ENCODE results near the gene MEMO1.

Gene MEMO1

DNA sequence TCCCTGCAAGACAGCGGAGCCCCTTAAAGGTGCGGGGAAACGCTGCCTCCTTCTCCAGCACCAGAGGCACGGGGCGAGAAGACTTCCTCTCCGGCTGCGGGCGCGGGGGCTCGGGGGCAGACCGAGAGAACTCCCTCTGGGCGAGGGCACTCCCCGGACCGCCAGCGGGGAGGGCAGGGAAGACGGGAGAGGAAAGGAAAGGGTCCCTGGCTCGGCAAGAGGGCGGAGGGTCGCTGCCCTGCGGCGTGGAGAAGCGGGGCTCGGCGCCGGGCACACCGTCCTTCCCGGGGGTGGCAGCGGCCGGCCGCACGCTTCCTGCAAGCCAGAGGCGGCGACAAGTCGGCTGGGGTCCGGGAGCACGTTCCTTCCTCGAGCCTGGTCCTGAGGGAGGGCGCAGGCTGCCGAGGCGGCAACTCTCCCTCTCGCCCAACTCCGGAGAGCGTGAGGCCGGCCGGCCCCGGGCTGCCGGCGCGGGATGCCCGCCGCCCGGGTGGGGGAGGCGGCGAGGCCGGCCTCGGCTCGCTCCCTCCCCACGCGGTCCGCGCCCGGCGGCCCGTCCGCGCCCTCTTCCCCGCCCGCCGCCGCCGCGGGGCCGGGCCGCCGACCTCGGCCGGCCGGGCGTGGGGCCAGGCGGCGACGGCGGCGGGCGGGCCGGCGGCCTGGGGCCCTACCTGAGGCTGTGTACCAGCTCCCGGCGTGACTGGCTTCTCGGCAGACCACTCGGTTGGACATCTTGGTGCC is 1.1 kb downstream of the MEMO1 start:
- in situ Hi-C loops (cut with HindIII; ENCODE audit: low pct_unique_long_range_greater_than_20kb, low sequenced_read_pairs) = no loop called here
- DNase-seq (ENCODE audit: low read depth in 1 of 2, low spot score in 1 of 2) = peak in 1 of 2 experiments; percentile 20

DNA sequence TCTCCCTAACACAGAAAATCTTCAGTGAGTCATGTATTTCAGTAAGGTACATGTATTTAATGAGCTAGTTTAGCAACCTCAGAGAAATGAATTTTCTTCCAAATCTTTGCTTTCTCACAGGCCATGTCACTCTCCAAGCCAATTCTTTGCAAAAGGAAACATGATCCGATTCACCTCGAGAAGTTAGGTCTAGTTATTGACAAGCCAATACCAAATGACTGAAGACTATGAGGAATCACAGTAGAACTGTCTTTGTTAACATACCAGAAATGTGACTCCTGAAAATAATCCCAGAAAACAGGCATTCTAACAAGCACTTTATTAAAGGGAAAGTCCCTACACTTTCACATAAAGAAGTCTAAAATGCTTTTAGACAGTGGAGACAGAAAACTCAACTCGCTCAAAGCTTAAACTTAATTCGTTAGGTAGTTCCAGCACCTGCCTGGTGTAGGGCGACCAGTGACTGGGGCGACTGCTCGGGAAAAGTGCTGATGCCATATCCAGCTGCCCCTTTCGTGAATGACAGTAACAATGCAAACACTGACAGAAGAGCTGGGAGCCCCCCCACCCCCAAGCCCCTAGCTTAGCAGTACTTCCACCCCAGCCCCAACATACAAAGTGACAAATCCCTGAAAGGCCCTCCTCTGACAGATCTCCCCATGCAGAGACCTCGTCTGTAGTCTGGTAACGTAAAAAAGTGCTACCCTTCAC is 1.8 kb downstream of the MEMO1 start:
- in situ Hi-C loops (cut with HindIII; ENCODE audit: low pct_unique_long_range_greater_than_20kb, low sequenced_read_pairs) = no loop called here
- DNase-seq (ENCODE audit: low read depth in 1 of 2, low spot score in 1 of 2) = peak in 1 of 2 experiments; percentile 25
- TF ChIP-seq JUND (IDR thresholded peaks at IDR 0.05; ENCODE audit: low read depth) = no peak

More for the DNA sequence above, 1.1 kb downstream of the MEMO1 start:
- TF ChIP-seq JUND (IDR thresholded peaks at IDR 0.05; ENCODE audit: low read depth) = no peak

DNA sequence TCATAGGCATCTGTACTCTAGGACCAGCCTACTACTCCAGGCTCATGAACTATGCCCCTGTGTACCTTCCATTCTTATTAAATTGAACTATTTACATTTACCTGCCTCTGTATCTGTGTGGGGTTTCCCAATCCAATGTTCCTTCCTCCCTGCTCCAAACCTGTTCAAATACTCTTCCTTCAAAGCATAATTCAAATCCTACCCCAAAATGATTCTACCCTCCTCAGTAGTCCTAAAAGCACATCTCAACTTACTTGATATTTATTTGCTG is 3.8 kb downstream of the MEMO1 start:
- in situ Hi-C loops (cut with HindIII; ENCODE audit: low pct_unique_long_range_greater_than_20kb, low sequenced_read_pairs) = no loop called here
- DNase-seq (ENCODE audit: low read depth in 1 of 2, low spot score in 1 of 2) = no peak
- TF ChIP-seq JUND (IDR thresholded peaks at IDR 0.05; ENCODE audit: low read depth) = no peak

DNA sequence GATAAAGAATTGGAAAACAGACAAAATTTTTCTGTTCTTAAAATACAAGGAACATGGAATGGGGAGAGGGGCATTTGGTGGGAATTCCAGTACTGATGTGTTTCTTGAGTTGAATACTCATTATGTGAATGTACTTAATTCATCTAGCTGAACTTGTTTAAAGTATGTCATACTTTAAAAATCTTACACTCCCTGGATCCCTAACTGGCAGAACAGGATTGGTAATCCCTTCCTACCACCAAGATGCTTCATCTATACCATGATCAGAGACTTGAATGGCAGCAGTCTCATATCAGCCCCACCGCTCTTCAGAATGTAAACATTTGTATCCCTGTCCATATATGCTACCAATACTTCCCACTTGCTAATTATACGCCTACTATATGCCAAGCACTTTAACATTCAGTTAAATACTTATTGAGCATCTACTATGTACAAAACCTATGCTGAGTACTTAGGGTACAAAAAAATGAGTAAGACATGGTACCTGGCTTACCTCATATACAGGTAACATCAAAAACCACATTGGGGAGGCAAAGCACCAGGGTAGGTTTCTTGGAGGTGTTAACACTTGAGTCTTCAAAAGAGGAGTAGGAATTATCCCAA is 5.3 kb downstream of the MEMO1 start:
- no peak for TF ChIP-seq JUND (IDR thresholded peaks at IDR 0.05; ENCODE audit: low read depth)
- DNase-seq (ENCODE audit: low read depth in 1 of 2, low spot score in 1 of 2) = peak in 1 of 2 experiments; percentile 16

DNA sequence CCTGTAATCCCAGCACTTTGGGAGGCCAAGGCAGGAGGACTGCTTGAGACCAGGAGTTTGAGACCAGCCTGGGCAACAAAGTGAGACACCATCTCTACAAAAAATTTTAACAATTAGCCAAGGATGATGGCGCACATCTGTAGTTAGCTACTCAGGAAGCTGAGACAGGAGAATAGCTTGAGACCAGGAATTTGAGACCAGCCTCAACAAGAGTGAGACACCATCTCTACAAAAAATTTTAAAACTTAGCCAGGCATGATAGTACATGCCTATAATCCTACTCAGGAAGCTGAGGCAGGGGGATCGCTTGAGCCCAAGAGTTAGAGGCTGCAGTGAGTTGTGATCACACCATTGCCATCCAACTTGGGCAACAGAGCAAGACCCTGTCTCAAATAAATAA is 7.0 kb downstream of the MEMO1 start:
- DNase-seq (ENCODE audit: low read depth in 1 of 2, low spot score in 1 of 2) = no peak
- no peak for TF ChIP-seq JUND (IDR thresholded peaks at IDR 0.05; ENCODE audit: low read depth)
- in situ Hi-C loops (cut with HindIII; ENCODE audit: low pct_unique_long_range_greater_than_20kb, low sequenced_read_pairs) = no loop called here

More for the DNA sequence above, 5.3 kb downstream of the MEMO1 start:
- in situ Hi-C loops (cut with HindIII; ENCODE audit: low pct_unique_long_range_greater_than_20kb, low sequenced_read_pairs) = no loop called here

DNA sequence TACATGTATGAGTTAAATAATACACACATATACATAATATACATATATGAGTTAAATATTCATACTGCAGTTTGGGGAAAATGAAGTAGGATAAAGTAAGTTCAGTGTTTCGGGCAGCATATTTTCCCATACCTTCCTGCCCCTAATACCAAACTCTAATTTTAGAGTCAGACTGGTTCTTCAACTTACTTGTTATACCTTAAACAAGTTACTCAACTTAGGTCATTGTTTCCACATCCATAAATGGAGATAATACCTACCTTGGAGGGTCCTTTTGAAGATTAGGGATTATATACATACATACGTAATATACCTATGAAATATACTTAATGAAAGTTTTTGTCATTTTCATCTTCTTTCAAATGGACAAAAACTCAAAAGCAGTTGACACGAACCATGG is 8.4 kb downstream of the MEMO1 start:
- in situ Hi-C loops (cut with HindIII; ENCODE audit: low pct_unique_long_range_greater_than_20kb, low sequenced_read_pairs) = no loop called here
- no peak for TF ChIP-seq JUND (IDR thresholded peaks at IDR 0.05; ENCODE audit: low read depth)
- DNase-seq (ENCODE audit: low read depth in 1 of 2, low spot score in 1 of 2) = peak in 1 of 2 experiments; percentile 13

DNA sequence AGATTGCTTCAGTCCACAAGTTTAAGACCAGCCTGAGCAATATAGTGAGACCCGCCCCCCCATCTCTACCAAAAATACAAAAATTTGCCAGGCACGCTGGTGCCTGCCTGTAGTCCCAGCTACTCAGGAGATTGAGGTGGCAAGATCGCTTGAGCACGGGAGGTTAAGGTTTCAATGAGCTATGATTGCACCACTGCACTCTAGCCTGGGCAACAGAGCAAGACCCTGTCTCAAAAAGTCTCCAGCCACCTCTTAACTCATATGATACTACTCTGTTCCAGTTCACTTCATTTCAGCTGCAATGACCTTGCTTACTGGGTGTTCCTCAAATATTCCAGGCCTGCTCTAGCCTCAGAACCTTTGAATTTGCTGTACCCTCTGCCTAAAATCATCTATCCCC is 11.4 kb downstream of the MEMO1 start:
- TF ChIP-seq JUND (IDR thresholded peaks at IDR 0.05; ENCODE audit: low read depth) = no peak
- no peak for DNase-seq (ENCODE audit: low read depth in 1 of 2, low spot score in 1 of 2)
- in situ Hi-C loops (cut with HindIII; ENCODE audit: low pct_unique_long_range_greater_than_20kb, low sequenced_read_pairs) = no loop called here

DNA sequence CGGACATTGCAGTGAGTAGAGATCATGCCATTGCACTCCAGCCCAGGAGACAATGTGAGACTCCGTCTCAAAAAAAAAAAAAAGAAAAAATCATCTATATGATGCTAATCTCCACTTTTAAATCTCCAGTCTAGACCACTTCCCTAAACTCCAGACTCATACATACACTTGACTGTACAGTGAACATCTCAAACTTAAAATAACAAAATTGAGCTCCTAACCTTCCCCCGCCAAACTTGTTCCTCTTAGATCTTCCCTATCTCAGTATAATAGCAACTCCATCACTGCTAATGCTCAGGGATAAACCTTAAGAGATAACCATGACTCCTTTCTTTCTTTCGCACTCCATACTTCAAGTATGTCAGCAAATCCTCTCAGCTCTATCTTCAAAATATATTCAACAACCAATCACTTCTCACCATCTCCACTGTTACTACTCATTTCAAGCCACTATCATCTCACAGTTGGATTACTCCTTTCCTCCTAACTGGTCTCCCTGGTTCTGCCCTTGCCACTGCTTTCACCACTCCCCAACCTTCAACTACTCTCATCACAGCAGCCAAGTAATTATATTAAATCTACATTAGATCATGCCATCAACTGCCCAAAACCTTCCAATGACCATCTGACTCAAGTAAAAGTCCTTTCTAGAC is 12.0 kb downstream of the MEMO1 start:
- in situ Hi-C loops (cut with HindIII; ENCODE audit: low pct_unique_long_range_greater_than_20kb, low sequenced_read_pairs) = no loop called here
- TF ChIP-seq JUND (IDR thresholded peaks at IDR 0.05; ENCODE audit: low read depth) = no peak
- no peak for DNase-seq (ENCODE audit: low read depth in 1 of 2, low spot score in 1 of 2)

DNA sequence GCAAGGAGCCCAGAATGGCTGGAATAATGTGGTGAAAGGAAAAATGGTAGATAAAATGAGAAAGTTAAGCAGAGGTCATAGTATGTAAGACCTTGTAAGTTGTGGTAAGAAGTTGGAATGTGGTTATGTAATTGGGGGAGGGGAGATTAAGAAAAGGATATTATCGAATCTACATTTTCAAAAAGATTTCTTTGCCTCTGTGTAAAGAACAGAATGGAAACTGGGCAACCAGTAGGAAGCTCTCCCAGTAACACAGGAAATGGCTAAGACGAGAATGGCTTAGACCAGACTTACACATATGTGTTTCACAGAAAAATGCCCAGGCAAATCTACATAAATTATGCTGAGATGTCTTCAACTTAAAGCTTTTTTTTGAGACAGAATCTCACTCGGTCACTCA is 13.2 kb downstream of the MEMO1 start:
- no peak for DNase-seq (ENCODE audit: low read depth in 1 of 2, low spot score in 1 of 2)
- in situ Hi-C loops (cut with HindIII; ENCODE audit: low pct_unique_long_range_greater_than_20kb, low sequenced_read_pairs) = no loop called here
- no peak for TF ChIP-seq JUND (IDR thresholded peaks at IDR 0.05; ENCODE audit: low read depth)

DNA sequence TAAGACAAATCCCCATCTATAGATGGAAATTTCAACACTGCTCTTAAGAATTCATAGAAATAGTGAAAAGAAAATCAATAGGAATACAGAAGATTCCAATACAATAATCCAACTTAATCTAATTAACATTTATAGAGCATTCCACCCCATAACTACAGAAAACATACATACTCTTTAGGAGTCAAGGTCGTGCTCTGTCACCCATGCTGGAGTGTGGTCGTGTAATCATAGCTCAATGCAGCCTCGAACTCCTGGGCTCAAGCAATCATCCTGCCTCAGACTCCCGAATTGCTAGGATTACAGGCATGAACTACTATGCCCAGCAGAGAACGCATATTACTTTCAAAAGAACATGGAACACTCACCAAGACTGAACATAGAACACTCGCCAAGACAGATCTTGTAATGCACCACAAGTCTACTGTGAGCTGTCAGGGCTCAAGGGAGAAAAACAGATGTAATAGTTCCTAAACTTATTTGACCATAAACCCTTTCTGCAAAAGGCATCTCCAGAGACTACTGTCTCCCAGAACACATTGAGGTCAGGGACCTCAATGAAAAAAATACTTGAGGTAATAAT is 14.1 kb downstream of the MEMO1 start:
- no peak for DNase-seq (ENCODE audit: low read depth in 1 of 2, low spot score in 1 of 2)
- no peak for TF ChIP-seq JUND (IDR thresholded peaks at IDR 0.05; ENCODE audit: low read depth)
- in situ Hi-C loops (cut with HindIII; ENCODE audit: low pct_unique_long_range_greater_than_20kb, low sequenced_read_pairs) = no loop called here

DNA sequence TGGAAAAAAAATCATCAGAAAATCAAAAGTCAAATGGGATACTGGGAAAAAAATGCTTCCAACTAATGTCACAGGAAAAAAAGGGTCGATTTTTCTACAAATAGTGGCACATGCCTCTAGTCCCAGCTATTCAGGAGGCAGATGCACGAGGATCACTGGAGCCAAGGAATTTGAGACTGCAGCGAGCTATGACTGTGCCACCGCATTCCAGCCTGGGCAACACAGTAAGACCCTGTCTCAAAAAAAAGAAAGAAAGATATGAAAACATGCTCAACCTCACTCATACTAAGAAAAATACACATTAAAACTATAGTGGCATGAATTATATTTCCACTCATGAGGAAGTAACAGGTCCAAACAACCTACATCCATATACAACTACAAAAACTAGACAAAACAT is 17.9 kb downstream of the MEMO1 start:
- TF ChIP-seq JUND (IDR thresholded peaks at IDR 0.05; ENCODE audit: low read depth) = no peak
- DNase-seq (ENCODE audit: low read depth in 1 of 2, low spot score in 1 of 2) = no peak
- in situ Hi-C loops (cut with HindIII; ENCODE audit: low pct_unique_long_range_greater_than_20kb, low sequenced_read_pairs) = no loop called here

DNA sequence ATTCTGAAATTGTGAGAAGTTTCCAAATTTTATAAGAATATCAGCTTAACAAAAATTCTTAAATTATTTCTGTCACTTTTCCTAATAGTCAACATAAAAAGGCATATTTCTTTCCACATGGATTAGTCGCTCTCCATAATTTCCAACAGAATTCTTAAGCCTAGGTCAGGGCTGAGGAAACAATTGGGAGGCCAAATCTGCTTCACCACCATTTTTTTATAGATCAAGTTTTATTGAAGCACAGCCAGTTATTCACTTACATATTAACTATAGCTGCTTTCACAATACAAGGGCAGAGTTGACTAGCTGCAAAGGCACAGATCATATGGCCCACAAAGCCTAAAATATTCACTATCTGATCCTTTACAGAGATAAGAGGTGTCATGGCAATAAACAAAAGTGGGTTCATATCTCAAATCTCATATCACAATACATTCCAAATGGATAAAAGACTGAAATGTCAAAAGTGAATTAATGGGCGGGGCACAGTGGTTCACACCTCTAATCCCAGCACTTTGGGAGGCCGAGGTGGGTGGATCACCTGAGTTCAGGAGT is 18.7 kb downstream of the MEMO1 start:
- no peak for TF ChIP-seq JUND (IDR thresholded peaks at IDR 0.05; ENCODE audit: low read depth)
- in situ Hi-C loops (cut with HindIII; ENCODE audit: low pct_unique_long_range_greater_than_20kb, low sequenced_read_pairs) = no loop called here
- no peak for DNase-seq (ENCODE audit: low read depth in 1 of 2, low spot score in 1 of 2)

Data from T47D (cell line).